Neural cell (in vitro differentiated cells): Measurements from ENCODE around the gene PWP1. TPM values are rescaled to one million over a fixed set of nuclear protein-coding genes. Genes with fewer than 3 reads are reported as not detected.

Source experiments
- H2AFZ ChIP-seq: fragments of 200-600, 300-800 bp; sonication (generic), shearing (Covaris generic); 2 replicates; pipeline ENCODE4 v1.6.0; 2014; ENCODE audit warnings: low read depth, mild to moderate bottlenecking, antibody characterized with exemption, low read length, moderate library complexity
- H3F3A ChIP-seq: fragments of 200-600 bp; shearing (Covaris generic); 2 replicates; pipeline ENCODE4 v1.6.1; 2016; ENCODE audit warnings: mild to moderate bottlenecking, moderate library complexity, mixed read lengths, antibody characterized with exemption, low read length; ENCODE audit not compliant: insufficient read depth, poor library complexity, severe bottlenecking
- H3K27ac ChIP-seq: fragments of 200-600, 300-800 bp; sonication (generic), shearing (Covaris generic); 2 replicates; pipeline ENCODE4 v1.5.1; 2014; ENCODE audit warnings: mild to moderate bottlenecking, low read length, moderate library complexity
- H3K27me3 ChIP-seq: fragments of 300-800, 200-600 bp; sonication (generic), shearing (Covaris generic); 2 replicates; pipeline ENCODE4 v1.6.0; 2014; ENCODE audit warnings: mild to moderate bottlenecking, low read depth, low read length, moderate library complexity; ENCODE audit not compliant: insufficient read depth
- H3K36me3 ChIP-seq: fragments of 300-800, 200-600 bp; sonication (generic), shearing (Covaris generic); 2 replicates; pipeline ENCODE4 v1.5.1; 2014; ENCODE audit warnings: mild to moderate bottlenecking, antibody characterized with exemption, low read length, moderate library complexity; ENCODE audit not compliant: insufficient read depth
- H3K4me2 ChIP-seq: fragments of 300-800, 200-600 bp; sonication (generic), shearing (Covaris generic); 2 replicates; pipeline ENCODE4 v1.6.0; 2014; ENCODE audit warnings: mild to moderate bottlenecking, low read length
- H3K4me3 ChIP-seq: fragments of 300-800, 200-600 bp; sonication (generic), shearing (Covaris generic); 2 replicates; pipeline ENCODE4 v1.5.1; 2014; ENCODE audit warnings: mild to moderate bottlenecking, low read length, moderate library complexity
- H3K79me2 ChIP-seq: fragments of 200-600 bp; shearing (Covaris generic); replicated peaks from 2 replicates; pipeline ENCODE4 v1.6.0; 2014; ENCODE audit warnings: mild to moderate bottlenecking, low read length, moderate library complexity; ENCODE audit not compliant: insufficient read depth
- H3K9ac ChIP-seq: fragments of 300-800, 200-600 bp; sonication (generic), shearing (Covaris generic); 2 replicates; pipeline ENCODE4 v1.6.1; 2016; ENCODE audit warnings: mild to moderate bottlenecking, low read length, mixed read lengths
- H3K9me2 ChIP-seq: fragments of 200-600 bp; shearing (Covaris generic); 2 replicates; pipeline ENCODE4 v1.6.1; 2016; ENCODE audit warnings: mild to moderate bottlenecking, low read length, mixed read lengths; ENCODE audit not compliant: insufficient read depth
- H3K9me3 ChIP-seq: fragments of 200-600, 300-800 bp; sonication (generic), shearing (Covaris generic); 2 replicates; pipeline ENCODE4 v1.6.1; 2016; ENCODE audit warnings: mild to moderate bottlenecking, mixed run types, low read length, moderate library complexity, mixed read lengths
- H4K20me1 ChIP-seq: fragments of 200-600 bp; shearing (Covaris generic); 2 replicates; pipeline ENCODE4 v1.6.1; 2016; ENCODE audit warnings: mild to moderate bottlenecking, mixed run types; ENCODE audit not compliant: insufficient read depth
- CTCF ChIP-seq: fragments of 450-650 bp; IDR thresholded peaks from 2 replicates; pipeline ENCODE4 v1.5.1; 2014; ENCODE audit warnings: antibody characterized with exemption, mild to moderate bottlenecking, moderate library complexity; ENCODE audit not compliant: poor library complexity, severe bottlenecking
- EP300 ChIP-seq: fragments of 450-650 bp; conservative IDR thresholded peaks from 2 replicates; pipeline ENCODE4 v1.6.1; 2014; ENCODE audit warnings: antibody characterized with exemption, mild to moderate bottlenecking, moderate library complexity; ENCODE audit not compliant: poor library complexity, severe bottlenecking
- EZH2 ChIP-seq: fragments of 200-600, 300-800 bp; shearing (Covaris generic), sonication (generic); IDR thresholded peaks from 2 replicates; pipeline ENCODE4 v1.6.1; 2014; ENCODE audit warnings: antibody characterized with exemption, low read length, borderline replicate concordance, mild to moderate bottlenecking; ENCODE audit not compliant: insufficient read depth, poor library complexity, severe bottlenecking
- MXI1 ChIP-seq: fragments of 450-650 bp; conservative IDR thresholded peaks from 2 replicates; pipeline ENCODE4 v1.6.1; 2014; ENCODE audit warnings: antibody characterized with exemption, mild to moderate bottlenecking; ENCODE audit not compliant: poor library complexity, severe bottlenecking
- POLR2AphosphoS5 ChIP-seq: IDR thresholded peaks from 2 replicates; pipeline ENCODE4 v1.6.1; 2012
- RAD21 ChIP-seq: fragments of 450-650 bp; conservative IDR thresholded peaks from 2 replicates; pipeline ENCODE4 v1.6.1; 2014; ENCODE audit warnings: antibody characterized with exemption, mild to moderate bottlenecking, moderate library complexity
- REST ChIP-seq: IDR thresholded peaks from 2 replicates; pipeline ENCODE4 v1.6.1; 2012; ENCODE audit warnings: borderline replicate concordance
- SMC3 ChIP-seq: fragments of 450-650 bp; conservative IDR thresholded peaks from 2 replicates; pipeline ENCODE4 v1.6.1; 2014; ENCODE audit warnings: antibody characterized with exemption, mild to moderate bottlenecking, moderate library complexity; ENCODE audit not compliant: poor library complexity
- TAF1 ChIP-seq: IDR thresholded peaks from 2 replicates; pipeline ENCODE4 v1.6.1; 2012; ENCODE audit warnings: low read depth
- polyA plus RNA-seq: library from polyadenylated mRNA; depleted of rRNA; stranded (reverse); fragments of >200 nt; gene quantifications from 2 replicates; pipeline ENCODE4 v1.2.3, GENCODE V29; 2014

PWP1 gene
- polyA plus RNA-seq, 1 donor from 2014 or later: 119 TPM

- H3K27ac ChIP-seq: no peak overlapping the region
- no peak for TF ChIP-seq RAD21
- TF ChIP-seq EP300: no peak
- TF ChIP-seq TAF1: no peak
- TF ChIP-seq EZH2: no peak
- no peak for TF ChIP-seq MXI1
- no peak for TF ChIP-seq CTCF
- TF ChIP-seq SMC3: no peak
- no peak for TF ChIP-seq REST
- TF ChIP-seq POLR2AphosphoS5: no peak
- no peak overlapping the region for H2AFZ ChIP-seq
- no peaks in the 10 kb centered on the region for H3K9me3 ChIP-seq
- H3F3A ChIP-seq: no peaks in the 10 kb centered on the region
- no peaks in the 10 kb centered on the region for H3K27me3 ChIP-seq
- H4K20me1 ChIP-seq: no peaks in the 10 kb centered on the region
- H3K4me3 ChIP-seq: no peak overlapping the region
- no peak overlapping the region for H3K4me2 ChIP-seq
- no peaks in the 10 kb centered on the region for H3K36me3 ChIP-seq
- H3K9me2 ChIP-seq: no peaks in the 10 kb centered on the region
- no peaks in the 10 kb centered on the region for H3K79me2 ChIP-seq
- H3K9ac ChIP-seq: no peak overlapping the region
Observed at GRCh38 chr12:107642240-107642639, 43.4 kb upstream of the PWP1 start.

- Histone ChIP-seq H2AFZ (no peak overlapping the region), H3K27me3 (peaks cover 3% of the 10 kb centered on the region), H3K9me2 (no peaks in the 10 kb centered on the region), H3K9me3 (no peaks in the 10 kb centered on the region), H3K27ac (no peak overlapping the region), H3K9ac (no peak overlapping the region), H4K20me1 (no peaks in the 10 kb centered on the region), H3K36me3 (no peaks in the 10 kb centered on the region), H3K79me2 (no peaks in the 10 kb centered on the region), H3F3A (no peaks in the 10 kb centered on the region), H3K4me2 (no peak overlapping the region), H3K4me3 (no peak overlapping the region)
- TF ChIP-seq SMC3 (no peak), MXI1 (no peak), CTCF (no peak), TAF1 (no peak)
Observed at GRCh38 chr12:107645630-107646333, 39.8 kb upstream of the PWP1 start.
